HPDE6-E6E7 (cell line): ENCODE measurements around the gene PPP6R2.
A peak's percentile ranks its signal among the peaks of the same experiment; 100 is the strongest.

Experiments used
- DNase-seq: peaks from one replicate; pipeline ENCODE4 v3.0.0; 2011; ENCODE audit warnings: missing footprints; ENCODE audit errors: extremely low spot score

The PPP6R2 gene

GRCh38 chr22:50305393-50305922, 37.7 kb upstream of the PPP6R2 start:
- peak; percentile 59 for DNase-seq

- peak; percentile 98 for DNase-seq
Observed at GRCh38 chr22:50305923-50306566, 37.1 kb upstream of the PPP6R2 start.

- peak; percentile 35 for DNase-seq
Observed at GRCh38 chr22:50306753-50307749, 36.1 kb upstream of the PPP6R2 start, which contains the start of gene PLXNB2. PLXNB2 (minus strand) TSS chr22:50307646; CDS start chr22:50290584, 17,062 bp downstream.

- no peak for DNase-seq
Observed at GRCh38 chr22:50307890-50308596, 35.1 kb upstream of the PPP6R2 start.

GRCh38 chr22:50308597-50308935, 34.6 kb upstream of the PPP6R2 start:
- no peak for DNase-seq

GRCh38 chr22:50308986-50309600, 34.0 kb upstream of the PPP6R2 start:
- DNase-seq = no peak

GRCh38 chr22:50309601-50309991, 33.5 kb upstream of the PPP6R2 start:
- DNase-seq = no peak

GRCh38 chr22:50310031-50310722, 33.0 kb upstream of the PPP6R2 start:
- DNase-seq = no peak

- DNase-seq = no peak
Observed at GRCh38 chr22:50310949-50311444, 32.1 kb upstream of the PPP6R2 start.

- no peak for DNase-seq
Observed at GRCh38 chr22:50311606-50312351, 31.3 kb upstream of the PPP6R2 start.

GRCh38 chr22:50312371-50312770, 30.8 kb upstream of the PPP6R2 start:
- DNase-seq = no peak

- no peak for DNase-seq
Observed at GRCh38 chr22:50313021-50313420, 30.1 kb upstream of the PPP6R2 start.

- no peak for DNase-seq
Observed at GRCh38 chr22:50313600-50313999, 29.5 kb upstream of the PPP6R2 start.

GRCh38 chr22:50314081-50314454, 29.1 kb upstream of the PPP6R2 start:
- DNase-seq = no peak

GRCh38 chr22:50314455-50315288, 28.5 kb upstream of the PPP6R2 start:
- DNase-seq = no peak

- DNase-seq = no peak
Observed at GRCh38 chr22:50315289-50316113, 27.6 kb upstream of the PPP6R2 start.

- no peak for DNase-seq
Observed at GRCh38 chr22:50316114-50317065, 26.7 kb upstream of the PPP6R2 start.
